ENCODE results near the gene KSR1. TPM values are rescaled to one million over a fixed set of nuclear protein-coding genes. Genes with fewer than 3 reads are reported as not detected.
A peak's percentile ranks its signal among the peaks of the same experiment; 100 is the strongest.

The KSR1 gene
- total and polyA plus RNA-seq, 10 of the 15 experiments (the other 5 are each of a cell fraction or from before 2014, with no cell fraction given): 0.97 to 66.6 (median 22.9) TPM

DNA sequence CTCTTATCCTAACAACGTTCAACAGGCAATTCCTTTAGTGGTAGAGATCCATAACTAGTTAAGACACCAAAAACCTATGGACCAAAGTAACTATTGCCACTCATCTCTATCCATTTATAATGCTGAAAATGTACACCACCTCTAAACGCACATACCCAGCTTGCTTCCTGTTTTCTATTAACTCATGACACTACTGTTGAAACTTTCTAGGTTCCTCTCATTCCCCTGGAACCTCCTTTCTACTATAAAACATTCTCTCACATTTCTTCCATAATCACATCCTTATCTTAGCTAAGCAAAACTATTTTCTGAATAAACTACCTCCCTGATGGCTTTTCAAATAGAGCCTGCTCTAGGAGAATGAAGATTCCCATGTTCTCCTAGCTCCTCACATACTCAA, 42.9 kb upstream of the KSR1 start:
- Histone ChIP-seq H3K9me3 (replicated peaks; ENCODE audit: control insufficient read depth, insufficient read depth, low read length) (no peaks in the 10 kb centered on the region; the same call in 2 of the 3 replicates), H3K27me3 (replicated peaks in 1 of 2; ENCODE audit: control insufficient read depth in 2 of 2, insufficient read depth in 2 of 2, low read length in 1 of 2) (peaks cover 1 to 3% of the 10 kb centered on the region in 2 experiments; a peak in 1 of 4 replicates), H3K9ac (ENCODE audit: control insufficient read depth, insufficient read depth, low read length) (no peak overlapping the region), H2AFZ (ENCODE audit: control insufficient read depth, low read depth, low read length) (no peak overlapping the region), H4K20me1 (ENCODE audit: control insufficient read depth, insufficient read depth) (no peaks in the 10 kb centered on the region), H3K4me2 (ENCODE audit: control insufficient read depth, insufficient read depth) (no peak overlapping the region), H3K4me1 (ENCODE audit: control insufficient read depth, insufficient read depth, low read length) (peaks cover 14% of the 10 kb centered on the region), H3K4me3 (no peak overlapping the region), H3K27ac (ENCODE audit: control insufficient read depth, insufficient read depth) (no peak overlapping the region), H3K36me3 (ENCODE audit: control insufficient read depth in 2 of 2, insufficient read depth in 2 of 2, low read length in 1 of 2) (no peaks in the 10 kb centered on the region), H3K79me2 (ENCODE audit: control insufficient read depth, insufficient read depth, low read length) (no peaks in the 10 kb centered on the region)
- ChIA-PET RAD21 (ENCODE audit: unreplicated experiment) (interaction anchor here (0.9 kb wide), 1 partner anchor 237 kb away, joined by 3 read pairs; no protein-coding TSS in a partner anchor), CTCF (interaction anchor here (1.0 to 2.8 kb wide), 7 partner anchors 26 to 237 kb away, joined by 3 to 16 read pairs (median 4); no protein-coding TSS in a partner anchor), SMC1A (ENCODE audit: uncharacterized antibody, unreplicated experiment) (interaction anchor here (0.7 to 1.9 kb wide), 9 partner anchors 20 to 189 kb away, joined by 3 to 8 read pairs (median 3); no protein-coding TSS in a partner anchor), POLR2A (no interaction called here)
- BruUV-seq (replicated peaks): no TSS peak
- FAIRE-seq (no peak), ATAC-seq (no peak), DNase-seq (ENCODE audit: low read depth, low spot score) (no peak)
- WGBS (ENCODE audit: insufficient coverage, insufficient replicate concordance, low lambda C conversion rate, missing lambda C conversion rate): 2% methylated on average over 2 of the region's 2 CpGs
- intact Hi-C loops (cut with micrococcal nuclease; ENCODE audit: unreplicated experiment) (no loop called here), in situ Hi-C loops (cut with MboI) (loop anchor here (10.0 kb wide), 1 partner anchor 179 kb away; no protein-coding TSS in a partner anchor)
- TF ChIP-seq SMARCA5 (IDR thresholded peaks at IDR 0.05): no peak
- no peak for TF ChIP-seq MYC (IDR thresholded peaks at IDR 0.05; ENCODE audit: insufficient read depth, insufficient read length, insufficient replicate concordance, low read length, severe bottlenecking)
- TF ChIP-seq NR2C2 (IDR thresholded peaks at IDR 0.05; ENCODE audit: borderline replicate concordance, control insufficient read depth, insufficient read length, low read depth): no peak
- no peak for TF ChIP-seq ESRRA (IDR thresholded peaks at IDR 0.05; ENCODE audit: low read length)
- TF ChIP-seq, protein P1, sequence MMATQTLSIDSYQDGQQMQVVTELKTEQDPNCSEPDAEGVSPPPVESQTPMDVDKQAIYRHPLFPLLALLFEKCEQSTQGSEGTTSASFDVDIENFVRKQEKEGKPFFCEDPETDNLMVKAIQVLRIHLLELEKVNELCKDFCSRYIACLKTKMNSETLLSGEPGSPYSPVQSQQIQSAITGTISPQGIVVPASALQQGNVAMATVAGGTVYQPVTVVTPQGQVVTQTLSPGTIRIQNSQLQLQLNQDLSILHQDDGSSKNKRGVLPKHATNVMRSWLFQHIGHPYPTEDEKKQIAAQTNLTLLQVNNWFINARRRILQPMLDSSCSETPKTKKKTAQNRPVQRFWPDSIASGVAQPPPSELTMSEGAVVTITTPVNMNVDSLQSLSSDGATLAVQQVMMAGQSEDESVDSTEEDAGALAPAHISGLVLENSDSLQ (IDR thresholded peaks at IDR 0.05): 0 out of 2 replicates have a peak, but pooled peaks have one; percentile 12
- no peak for TF ChIP-seq IRF4 (IDR thresholded peaks at IDR 0.05; ENCODE audit: low read depth, low read length)

Data from GM12878 (cell line).